ENCODE data around the gene TACC3.
A peak's percentile ranks its signal among the peaks of the same experiment; 100 is the strongest.

The TACC3 gene

DNA sequence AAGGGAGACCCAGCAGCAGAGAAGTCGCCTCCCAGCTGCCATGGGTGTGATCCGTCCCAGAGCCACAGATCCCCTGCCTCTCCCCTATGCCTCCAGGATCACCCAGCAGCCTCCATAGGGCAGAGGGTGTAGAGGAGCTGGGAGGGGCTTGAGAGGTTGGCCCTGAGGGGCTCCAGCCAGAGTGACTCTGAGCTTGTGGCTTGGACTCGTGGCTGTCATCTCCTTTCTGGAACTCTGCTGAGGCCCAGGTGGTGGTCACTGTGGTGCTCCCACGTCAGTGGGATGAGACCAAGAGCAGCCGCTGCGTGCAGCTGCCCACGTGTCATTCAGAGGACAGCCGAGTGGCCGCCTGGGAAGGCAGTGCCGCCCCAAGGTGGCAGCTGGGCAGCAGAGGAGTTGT, 4.2 kb downstream of the TACC3 start:
- DNase-seq = no peak

DNA sequence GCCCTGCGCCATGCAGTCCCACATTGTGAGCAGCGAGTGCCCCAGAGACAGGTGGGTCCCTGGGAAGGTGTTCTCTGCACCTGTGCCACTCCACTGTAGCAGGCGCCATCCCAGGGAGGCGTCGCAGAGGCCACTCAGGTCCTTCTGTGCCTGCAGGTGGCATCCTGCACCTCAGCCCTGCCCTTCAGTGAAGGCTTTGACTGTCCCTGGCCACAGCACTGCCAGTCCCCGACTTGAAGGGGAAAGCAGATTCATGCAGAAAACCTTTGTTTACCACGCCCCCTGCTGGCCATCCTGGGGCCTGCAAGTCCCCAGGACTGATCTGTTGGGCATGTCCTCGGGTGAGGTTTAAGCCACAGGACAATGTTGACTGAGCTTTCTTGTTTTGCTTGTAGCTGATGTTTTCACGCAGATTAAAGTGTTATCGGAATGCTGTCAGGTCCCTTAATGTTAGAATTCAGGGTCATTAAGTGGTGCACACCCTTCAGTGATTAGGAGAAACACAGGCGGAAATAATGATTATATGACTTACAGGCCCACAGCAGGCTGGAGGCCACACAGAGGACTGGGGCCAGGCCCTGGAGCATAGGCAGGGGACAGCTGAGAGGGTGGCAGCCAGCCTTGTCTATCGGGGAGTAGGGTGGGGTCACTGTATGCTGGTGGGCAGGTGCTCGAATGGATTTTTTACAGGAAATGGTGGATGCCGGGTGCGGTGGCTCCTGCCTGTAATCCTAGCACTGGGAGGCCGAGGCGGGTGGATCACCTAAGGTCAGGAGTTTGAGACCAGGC, 5.0 kb downstream of the TACC3 start:
- peak; percentile 66 for DNase-seq

DNA sequence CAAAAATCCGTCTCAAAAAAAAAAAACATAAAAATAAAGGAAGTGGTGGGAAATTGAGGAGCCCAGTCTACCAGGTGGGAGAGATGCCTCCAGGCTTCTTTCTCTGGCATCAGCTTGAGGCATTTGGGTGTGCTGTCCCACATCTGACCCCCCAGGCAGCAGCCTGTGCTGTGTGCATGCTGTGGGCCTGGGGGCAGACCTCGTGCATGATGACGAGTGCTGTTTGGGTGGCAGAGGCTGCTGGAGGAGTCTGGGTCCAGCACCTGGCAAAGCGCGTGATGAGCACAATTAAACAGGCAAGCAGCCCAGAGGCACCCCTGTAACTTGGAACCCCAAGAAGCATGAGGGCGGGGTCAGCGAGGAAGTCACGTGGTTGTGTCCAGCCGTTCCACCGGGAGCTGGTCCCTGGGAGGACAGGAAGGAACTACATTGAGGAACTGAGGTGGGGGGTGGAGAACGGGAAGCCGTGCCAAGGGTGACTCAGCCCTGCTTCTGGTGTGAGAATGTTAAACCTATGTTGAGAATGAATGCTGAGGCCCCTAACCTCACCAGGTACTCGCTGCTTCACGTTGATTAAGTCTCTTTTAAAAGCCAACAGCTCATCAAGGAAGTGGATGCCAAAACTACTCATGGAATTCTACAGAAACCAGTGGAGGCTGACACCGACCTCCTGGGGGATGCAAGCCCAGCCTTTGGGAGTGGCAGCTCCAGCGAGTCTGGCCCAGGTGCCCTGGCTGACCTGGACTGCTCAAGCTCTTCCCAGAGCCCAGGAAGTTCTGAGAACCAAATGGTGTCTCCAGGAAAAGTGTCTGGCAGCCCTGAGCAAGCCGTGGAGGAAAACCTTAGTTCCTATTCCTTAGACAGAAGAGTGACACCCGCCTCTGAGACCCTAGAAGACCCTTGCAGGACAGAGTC, 6.1 kb downstream of the TACC3 start:
- no peak for DNase-seq

DNA sequence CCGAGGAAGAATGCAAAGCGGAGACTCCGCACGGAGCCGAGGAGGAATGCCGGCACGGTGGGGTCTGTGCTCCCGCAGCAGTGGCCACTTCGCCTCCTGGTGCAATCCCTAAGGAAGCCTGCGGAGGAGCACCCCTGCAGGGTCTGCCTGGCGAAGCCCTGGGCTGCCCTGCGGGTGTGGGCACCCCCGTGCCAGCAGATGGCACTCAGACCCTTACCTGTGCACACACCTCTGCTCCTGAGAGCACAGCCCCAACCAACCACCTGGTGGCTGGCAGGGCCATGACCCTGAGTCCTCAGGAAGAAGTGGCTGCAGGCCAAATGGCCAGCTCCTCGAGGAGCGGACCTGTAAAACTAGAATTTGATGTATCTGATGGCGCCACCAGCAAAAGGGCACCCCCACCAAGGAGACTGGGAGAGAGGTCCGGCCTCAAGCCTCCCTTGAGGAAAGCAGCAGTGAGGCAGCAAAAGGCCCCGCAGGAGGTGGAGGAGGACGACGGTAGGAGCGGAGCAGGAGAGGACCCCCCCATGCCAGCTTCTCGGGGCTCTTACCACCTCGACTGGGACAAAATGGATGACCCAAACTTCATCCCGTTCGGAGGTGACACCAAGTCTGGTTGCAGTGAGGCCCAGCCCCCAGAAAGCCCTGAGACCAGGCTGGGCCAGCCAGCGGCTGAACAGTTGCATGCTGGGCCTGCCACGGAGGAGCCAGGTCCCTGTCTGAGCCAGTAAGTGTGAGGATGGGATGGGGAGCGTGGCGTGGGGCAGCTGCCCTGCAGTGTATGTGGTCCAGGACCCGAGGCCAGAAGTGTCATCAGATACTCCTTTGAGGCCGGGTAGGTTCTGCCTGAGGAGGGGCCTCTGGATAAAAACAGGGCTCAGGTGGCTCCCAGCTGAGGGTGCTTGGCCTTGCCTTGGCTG, 7.0 kb downstream of the TACC3 start:
- no peak for DNase-seq

DNA sequence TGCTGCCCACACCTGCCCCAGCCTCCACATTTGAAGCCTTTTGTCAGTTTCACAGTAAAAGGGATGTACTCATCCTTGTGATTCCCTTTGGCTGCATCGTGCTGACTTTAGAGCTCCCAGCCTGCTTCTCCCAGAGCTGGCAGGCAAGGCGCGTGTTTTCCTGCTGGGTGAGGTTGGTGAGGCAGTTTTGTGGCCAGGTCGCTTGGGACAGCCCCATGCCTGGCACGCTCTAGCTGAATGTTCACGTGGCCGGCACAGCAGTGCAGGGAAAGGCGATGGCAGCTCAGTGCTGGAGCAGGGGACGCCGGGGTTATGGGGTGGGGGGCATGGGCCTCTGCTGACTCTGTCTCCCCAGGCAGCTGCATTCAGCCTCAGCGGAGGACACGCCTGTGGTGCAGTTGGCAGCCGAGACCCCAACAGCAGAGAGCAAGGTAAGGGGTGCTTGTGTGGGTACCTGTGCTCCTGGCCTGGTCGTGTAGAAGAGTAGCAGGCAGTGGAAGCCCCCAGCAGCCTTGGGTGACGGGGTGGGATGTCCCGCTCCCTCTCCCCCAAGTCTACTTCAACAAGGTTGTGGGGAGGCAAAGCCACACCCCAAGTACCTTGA, 9.3 kb downstream of the TACC3 start:
- no peak for DNase-seq

DNA sequence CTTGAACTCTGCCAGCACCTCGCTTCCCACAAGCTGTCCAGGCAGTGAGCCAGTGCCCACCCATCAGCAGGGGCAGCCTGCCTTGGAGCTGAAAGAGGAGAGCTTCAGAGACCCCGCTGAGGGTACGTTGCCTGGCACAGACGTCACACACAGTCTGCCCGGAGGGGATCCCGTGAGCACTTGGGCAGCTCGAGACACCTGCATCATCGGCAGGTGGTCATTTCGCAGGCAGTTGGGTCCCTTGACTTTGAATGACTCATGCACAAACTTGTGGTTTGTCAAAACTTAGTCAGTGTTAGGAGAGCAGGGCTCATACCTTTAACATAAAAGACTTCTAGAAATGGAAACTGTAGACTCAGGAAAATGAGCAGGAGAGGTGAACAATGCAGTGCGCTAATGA, 9.9 kb downstream of the TACC3 start:
- DNase-seq = no peak

DNA sequence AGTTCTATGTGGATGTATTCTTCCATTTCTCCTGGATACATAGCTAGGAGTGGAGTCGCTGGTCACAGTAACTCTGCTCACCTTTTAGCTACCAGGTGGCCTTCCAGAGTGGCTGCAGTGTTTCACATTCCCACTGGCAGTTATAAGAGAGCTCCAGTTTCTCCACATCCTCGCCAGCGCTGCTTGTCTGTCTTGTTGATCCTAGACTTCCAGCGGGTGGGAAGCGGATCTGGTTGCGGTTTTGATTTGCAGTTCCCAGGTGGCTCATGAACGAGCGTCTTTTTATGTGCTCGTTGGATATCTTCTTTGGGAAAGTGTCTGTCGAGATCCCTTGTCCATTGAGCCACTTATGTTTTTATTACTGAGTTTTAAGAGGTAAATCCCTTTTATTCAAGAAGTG, 11.6 kb downstream of the TACC3 start:
- no peak for DNase-seq

DNA sequence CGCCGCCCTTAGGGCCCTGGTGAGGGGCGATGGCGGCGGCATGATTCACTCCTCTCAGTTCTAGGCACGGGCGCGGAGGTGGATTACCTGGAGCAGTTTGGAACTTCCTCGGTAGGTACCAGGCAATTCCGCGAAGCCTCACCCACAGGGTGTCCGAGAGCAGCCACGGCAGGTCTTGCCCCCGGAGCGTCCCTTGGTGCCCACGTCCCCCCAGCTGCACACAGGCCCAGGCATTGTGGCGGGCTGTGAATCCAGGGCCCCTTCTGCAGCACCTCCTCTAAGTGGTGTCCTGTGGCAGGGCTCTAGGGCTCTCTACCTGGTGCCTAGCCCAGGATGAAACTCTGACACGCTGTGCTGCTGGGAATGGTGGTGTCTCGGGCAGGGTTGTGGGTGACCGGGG, 13.9 kb downstream of the TACC3 start:
- no peak for DNase-seq

DNA sequence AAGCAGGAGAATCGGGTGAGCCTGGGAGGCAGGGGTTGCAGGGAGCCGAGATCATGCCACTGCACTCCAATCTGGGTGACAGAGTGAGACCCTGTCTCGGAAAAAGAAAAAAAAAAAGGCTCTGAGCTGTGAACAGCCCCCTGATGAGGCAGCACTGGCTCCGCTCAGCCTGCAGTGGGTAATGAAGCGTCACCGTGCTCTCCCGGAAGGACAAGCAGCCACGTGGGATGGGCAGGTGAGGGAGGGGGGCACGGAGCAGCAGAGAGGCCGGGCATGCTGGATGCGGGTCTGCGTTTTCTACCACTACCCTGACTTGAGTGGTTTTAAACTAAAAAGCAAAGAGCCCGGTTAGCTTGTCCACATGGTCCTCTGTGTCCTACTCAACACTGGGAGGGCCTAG, 15.5 kb downstream of the TACC3 start:
- no peak for DNase-seq

DNA sequence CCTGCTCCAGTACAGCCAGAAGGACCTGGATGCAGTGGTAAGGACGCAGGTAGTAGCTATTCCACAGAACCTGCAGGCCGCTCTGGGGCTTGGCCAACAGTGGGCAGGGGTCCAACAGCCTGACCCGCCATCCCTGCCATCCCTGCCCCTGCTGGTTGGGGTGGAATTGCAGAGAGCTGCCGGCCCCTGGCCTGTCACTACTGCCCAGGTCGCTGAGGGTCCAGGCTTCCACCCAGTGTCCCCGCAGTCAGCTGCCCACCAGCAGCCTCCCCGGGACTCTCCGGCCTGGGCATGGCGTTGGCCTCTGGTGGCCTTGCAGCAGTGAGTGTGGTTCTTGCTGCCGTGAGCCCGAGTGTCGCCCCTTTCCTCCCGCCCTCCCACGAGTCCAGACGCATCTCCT, 16.3 kb downstream of the TACC3 start:
- no peak for DNase-seq

DNA sequence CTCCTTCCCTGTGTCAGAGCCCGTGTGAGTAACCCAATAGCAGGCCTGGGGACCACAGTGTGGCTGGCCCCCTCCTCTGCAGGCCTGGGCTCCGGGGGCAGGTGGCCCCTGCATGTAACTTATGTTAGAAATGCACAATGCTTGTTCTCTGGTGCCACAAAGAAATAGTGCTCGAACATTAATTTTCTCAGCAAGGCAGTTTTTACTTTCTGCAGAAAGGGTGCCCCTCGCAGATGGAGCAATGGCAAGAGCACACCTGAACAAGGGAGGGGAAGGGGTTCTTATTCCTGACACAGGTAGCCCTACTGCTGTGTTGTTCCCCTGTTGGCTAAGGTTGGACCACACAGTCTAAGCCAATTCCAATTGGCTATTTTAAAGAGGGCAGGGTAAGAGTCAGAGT, 17.1 kb downstream of the TACC3 start:
- no peak for DNase-seq

DNA sequence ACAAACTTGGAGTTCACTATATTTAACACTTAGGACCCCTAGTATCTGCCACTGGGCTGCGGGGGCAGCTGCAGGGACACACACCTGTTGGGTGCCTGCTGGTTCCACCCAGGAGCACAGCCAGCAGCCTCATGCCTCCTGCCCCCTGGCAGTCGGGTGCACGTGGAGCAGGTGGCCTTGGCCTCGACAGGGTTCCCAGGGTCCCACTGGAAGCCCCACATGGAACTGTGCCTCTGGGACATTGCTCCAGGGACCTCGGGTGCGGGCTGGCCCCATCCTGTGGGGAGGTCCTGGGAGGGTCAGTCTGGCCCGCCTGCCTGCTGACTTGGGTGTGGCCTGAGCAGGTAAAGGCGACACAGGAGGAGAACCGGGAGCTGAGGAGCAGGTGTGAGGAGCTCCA, 18.0 kb downstream of the TACC3 start:
- no peak for DNase-seq

DNA sequence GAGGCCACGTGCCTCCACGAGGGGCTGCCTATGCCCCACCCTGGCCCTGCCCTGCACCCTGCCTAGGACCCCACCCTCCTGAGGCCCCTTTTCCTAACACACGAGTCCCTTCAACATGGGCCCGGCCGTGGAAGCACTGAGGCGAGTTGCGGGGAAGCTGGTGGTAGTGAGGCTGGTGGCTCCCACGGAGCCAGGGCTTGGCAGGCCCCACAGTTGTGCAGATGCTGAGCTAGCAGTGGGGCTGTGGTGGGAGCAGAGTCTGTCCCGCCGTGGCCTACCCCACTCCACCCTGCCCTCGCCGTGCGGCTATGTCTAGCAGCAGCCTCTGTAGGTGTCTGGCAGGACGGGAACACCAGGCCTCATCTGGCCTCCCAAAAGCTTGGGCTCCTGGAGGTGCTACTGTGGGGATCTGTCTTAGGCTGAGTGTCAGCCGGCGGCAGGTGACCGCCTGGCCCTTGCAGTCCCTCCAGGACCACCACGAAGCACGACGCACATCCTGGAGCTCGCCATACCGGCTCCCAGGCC, 18.8 kb downstream of the TACC3 start:
- DNase-seq = no peak

DNA sequence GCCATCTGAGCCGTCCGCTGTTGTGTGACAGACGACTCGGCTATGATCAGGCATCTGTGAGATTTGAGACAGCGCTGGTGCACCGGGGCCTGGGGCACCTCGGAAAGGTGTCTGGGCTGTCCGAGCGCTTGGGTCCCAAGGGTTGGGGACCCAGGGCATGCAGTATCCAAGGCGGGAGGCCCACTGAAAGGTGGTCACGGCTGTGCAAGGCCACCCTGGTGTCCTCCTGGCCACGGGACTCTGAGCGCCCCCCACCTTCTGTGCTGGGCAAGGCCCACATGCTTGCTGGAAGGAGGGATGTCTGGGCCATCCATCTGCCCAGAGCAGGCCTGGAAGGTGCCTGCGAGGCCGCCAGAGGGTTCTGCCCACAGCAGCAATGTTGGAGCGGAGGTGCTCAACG, 19.9 kb downstream of the TACC3 start:
- no peak for DNase-seq

DNA sequence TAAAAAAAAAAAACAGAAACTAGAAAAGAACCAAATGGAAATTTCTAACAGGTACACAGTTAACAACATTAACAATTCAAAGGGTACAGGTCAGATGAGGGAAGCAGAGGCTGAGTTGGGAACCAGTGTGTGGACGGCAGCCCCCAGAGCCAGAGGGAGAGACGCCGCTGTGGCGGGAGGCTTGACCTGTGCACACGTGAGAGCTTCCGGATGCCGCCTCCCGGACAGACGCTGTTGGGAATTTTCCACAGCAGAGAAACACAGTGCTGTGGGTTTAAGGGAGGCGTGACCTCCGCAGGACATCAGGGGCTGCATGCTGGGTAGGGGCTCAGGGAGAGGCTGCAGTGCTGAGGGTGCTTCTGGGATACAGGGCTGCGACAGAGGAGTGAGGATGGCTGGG, 22.2 kb downstream of the TACC3 start:
- no peak for DNase-seq

DNA sequence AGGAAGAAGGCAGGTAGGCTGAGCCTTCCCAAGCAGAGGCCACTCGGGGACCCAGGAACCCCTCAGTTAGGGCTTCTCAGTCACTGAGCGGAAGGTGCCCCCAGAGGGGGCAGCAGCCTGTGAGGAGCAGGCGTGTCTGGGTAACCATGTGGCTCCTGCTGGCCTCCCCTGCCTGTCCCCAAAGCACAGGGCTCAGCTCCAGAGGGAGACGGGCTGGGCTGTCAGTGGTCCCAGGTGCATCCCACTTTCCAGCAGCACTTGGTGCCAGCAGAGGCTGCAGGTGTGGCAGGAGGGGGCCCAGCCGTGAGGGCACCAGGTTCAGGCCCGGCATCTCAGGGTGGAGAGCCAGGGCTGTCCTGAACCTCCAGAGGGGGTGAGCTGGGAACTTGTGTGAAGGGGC, 22.7 kb downstream of the TACC3 start:
- no peak for DNase-seq

DNA sequence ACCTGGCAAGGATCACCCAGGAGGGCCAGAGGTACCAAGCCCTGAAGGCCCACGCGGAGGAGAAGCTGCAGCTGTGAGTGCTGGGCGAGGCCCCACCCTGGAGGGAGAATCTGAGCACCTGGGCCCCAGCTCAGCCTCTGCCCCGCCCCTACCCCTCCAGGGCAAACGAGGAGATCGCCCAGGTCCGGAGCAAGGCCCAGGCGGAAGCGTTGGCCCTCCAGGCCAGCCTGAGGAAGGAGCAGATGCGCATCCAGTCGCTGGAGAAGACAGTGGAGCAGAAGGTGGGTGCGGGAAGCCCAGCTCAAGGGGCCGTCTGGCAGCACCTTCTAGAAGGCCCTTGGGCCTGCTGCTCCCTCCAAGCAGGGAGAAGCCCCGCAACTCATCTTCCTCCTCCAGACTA, 23.2 kb downstream of the TACC3 start:
- no peak for DNase-seq

DNA sequence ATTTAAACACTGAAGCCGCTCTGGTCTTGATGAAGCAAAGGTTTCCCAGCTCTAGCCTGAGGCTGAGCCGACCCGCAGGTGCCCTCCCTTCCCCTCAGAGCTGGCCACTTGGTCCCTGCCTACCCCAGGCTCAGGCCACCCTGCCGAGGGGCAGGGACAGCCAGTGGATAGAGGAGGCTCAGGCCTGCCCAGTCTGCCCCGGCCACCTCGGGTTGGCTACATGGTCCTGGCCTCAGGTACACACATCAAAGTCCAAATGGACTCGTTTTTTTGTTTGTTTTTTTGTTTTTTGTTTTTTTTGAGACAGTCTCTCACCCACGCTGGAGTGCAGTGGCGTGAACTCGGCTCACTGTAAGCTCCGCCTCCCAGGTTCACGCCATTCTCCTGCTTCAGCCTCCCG, 23.8 kb downstream of the TACC3 start:
- no peak for DNase-seq

DNA sequence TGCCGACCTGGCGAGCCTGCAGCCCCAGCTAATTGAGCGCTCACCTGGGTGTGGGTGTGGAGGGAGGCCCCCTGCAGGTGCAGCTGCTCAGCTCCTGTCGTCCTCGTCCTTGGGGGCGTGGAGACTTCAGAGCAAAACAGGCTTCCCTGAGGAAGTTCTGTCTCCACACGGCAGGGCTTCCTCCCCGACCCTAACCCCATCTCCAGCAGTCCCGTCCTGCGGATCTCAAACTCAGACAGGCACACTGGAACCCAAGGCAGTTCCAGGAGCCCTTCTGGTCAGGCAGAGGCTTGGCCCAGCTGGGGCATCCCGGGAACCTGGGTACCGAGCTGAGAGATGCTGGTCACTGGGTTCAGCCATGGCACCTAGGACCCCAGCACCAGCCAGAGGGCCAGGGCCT, 24.4 kb downstream of the TACC3 start:
- DNase-seq = no peak

DNA sequence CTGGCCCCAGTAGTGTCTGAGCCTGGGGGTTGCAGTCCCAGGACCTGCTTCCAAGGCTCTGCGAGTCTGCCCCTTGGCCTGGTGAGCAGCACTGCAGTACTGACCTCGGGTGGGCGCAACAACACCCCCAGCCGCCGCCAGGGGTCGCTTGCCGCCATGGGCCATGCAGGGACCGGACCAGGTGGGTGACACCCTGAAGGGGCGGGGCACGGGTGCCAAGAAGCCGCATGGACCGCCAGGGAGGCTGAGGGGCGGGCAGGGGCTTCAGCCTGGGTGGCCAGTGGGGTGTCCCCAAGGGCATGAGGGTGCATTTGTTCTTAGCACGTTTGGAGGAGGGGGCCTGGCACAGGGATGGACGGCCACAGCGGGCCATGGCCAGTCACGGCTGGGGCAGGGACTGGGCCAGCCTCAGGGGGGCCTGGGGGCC, 25.0 kb downstream of the TACC3 start:
- peak; percentile 21 for DNase-seq

DNA sequence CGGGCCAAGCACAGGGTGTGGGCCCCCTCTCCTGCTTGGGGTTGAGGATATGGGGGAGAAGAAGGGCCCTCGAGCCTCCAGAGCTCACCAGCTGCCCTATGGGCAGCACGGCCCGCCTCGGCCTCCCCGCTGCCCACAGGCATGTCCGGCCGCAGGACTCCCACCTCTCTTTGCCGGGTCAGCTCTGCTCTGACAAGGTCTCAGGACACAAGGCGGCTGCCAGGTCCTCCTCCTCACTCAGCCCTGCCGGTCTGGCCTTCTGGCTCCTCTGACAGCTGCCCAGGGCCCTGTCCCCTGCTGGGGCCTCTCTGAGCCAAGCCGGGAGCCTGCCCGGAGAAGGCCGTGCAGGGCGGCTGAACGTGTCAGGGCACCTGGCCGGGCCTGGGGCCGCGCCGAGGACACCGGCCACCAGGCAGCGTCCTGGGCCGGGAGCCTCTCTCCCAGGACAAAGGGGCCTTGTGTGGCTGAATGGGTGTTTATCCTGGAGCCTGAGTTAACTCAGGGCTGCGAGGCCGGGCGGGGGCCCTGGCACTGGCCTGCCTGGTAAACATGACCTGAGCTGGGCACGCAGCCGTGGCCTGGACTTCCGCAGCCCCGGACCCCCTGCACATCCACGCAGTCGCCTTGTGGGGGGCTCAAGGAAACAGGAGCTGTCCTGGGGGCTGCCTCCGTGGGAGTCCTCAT, 25.7 kb downstream of the TACC3 start:
- no peak for DNase-seq

DNA sequence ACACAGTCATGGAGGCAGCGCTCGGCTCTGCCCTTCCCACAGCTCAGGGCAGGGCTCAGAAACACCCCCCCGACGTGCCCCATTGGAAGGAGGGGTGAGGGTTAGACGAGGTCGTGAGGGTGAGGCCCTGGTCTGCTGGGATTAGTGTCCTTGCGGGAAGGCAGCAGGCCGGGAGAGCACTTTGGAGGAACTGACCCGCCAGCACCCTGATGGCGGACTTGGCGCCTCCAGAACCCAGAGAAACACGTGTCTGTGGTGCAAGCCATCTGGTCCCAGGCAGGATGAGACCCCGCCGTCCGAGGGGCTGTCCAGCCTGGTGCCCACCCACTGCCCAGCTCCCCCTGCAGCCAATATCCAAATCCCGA, 26.3 kb downstream of the TACC3 start:
- no peak for DNase-seq

Data from NCI-H2029 (cell line).